SK-N-SH treated with all-trans-retinoic acid at 6 μM for 48 hours (cell line): Measurements from ENCODE around the gene NAALADL2.

Source experiments
- ARNTL ChIP-seq: fragments of 450-650 bp; formaldehyde crosslinking; IDR thresholded peaks from 2 replicates; pipeline ENCODE4 v1.5.0; 2020; ENCODE audit warnings: low read depth, mild to moderate bottlenecking, moderate library complexity, borderline replicate concordance
- CREB5 ChIP-seq: fragments of 250-450 bp; sonication (Bioruptor Pico); IDR thresholded peaks from 2 replicates; pipeline ENCODE4 v1.5.1; 2020; ENCODE audit warnings: low read depth, mild to moderate bottlenecking, moderate library complexity
- CSRNP3 ChIP-seq: fragments of 250-450 bp; sonication (Bioruptor Pico); IDR thresholded peaks from 2 replicates; pipeline ENCODE4 v1.5.1; 2021; ENCODE audit warnings: mild to moderate bottlenecking, moderate library complexity
- ESRRG ChIP-seq: fragments of 250-450 bp; sonication (Bioruptor Pico); IDR thresholded peaks from 2 replicates; pipeline ENCODE4 v1.6.1; 2021; ENCODE audit warnings: mild to moderate bottlenecking
- GLIS3 ChIP-seq: fragments of 250-450 bp; sonication (Bioruptor Pico); IDR thresholded peaks from 2 replicates; pipeline ENCODE4 v1.5.0; 2020; ENCODE audit warnings: mild to moderate bottlenecking, moderate library complexity
- OSR1 ChIP-seq: fragments of 250-450 bp; sonication (Bioruptor Pico); IDR thresholded peaks from 2 replicates; pipeline ENCODE4 v1.8.0; 2022; ENCODE audit warnings: moderate library complexity, mild to moderate bottlenecking, inconsistent platforms
- RARB ChIP-seq: fragments of 250-450 bp; sonication (Bioruptor Pico); IDR thresholded peaks from 2 replicates; pipeline ENCODE4 v1.8.0; 2021; ENCODE audit warnings: mild to moderate bottlenecking, moderate library complexity
- SNAI2 ChIP-seq: fragments of 250-450 bp; sonication (Bioruptor Pico); IDR thresholded peaks from 2 replicates; pipeline ENCODE4 v1.5.0; 2020; ENCODE audit warnings: mild to moderate bottlenecking, moderate library complexity
- ZC3H10 ChIP-seq: fragments of 250-450 bp; sonication (Bioruptor Pico); IDR thresholded peaks from 2 replicates; pipeline ENCODE4 v1.5.1; 2021; ENCODE audit warnings: mild to moderate bottlenecking, moderate library complexity
- ZFP3 ChIP-seq: fragments of 250-450 bp; sonication (Bioruptor Pico); IDR thresholded peaks from 2 replicates; pipeline ENCODE4 v1.5.0; 2020; ENCODE audit warnings: mild to moderate bottlenecking, moderate library complexity
- ZFP30 ChIP-seq: fragments of 450-650 bp; formaldehyde crosslinking; IDR thresholded peaks from 2 replicates; pipeline ENCODE4 v1.5.0; 2022; ENCODE audit warnings: mild to moderate bottlenecking, moderate library complexity
- ZNF70 ChIP-seq: fragments of 450-650 bp; formaldehyde crosslinking; IDR thresholded peaks from 2 replicates; pipeline ENCODE4 v1.5.0; 2020; ENCODE audit warnings: mild to moderate bottlenecking, moderate library complexity
- ZNF8 ChIP-seq: fragments of 450-650 bp; formaldehyde crosslinking; IDR thresholded peaks from 2 replicates; pipeline ENCODE4 v1.5.0; 2020; ENCODE audit warnings: mild to moderate bottlenecking, moderate library complexity
- TF ChIP-seq, protein P1 (sequence below): fragments of 250-450 bp; sonication (Bioruptor Pico); IDR thresholded peaks from 2 replicates; pipeline ENCODE4 v1.8.0; 2020; ENCODE audit warnings: mild to moderate bottlenecking, moderate library complexity, borderline replicate concordance

DNA sequence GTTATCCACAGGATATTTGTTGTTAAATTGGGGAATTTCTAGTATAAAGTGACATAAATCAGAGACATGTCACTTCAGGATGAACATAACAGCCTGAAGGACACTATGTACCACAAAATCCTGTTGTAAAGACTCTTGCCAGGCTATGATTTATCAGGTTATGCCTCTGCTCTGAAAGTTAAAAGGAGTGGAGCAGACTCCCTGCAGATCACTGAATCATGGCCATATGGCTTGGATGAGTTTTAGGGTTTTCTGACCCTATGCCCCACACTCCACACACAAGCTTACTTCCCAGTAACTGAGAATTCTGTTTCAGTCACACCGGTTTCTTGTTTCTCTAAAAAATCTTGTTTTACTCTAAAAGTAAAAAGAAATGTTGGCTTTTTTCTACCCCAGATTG lies 869.4 kb downstream of the NAALADL2 start:
- TF ChIP-seq ZNF70 (CRISPR knock-in tag) (no peak), ARNTL (no peak), ZFP30 (CRISPR knock-in tag) (no peak), ZC3H10 (CRISPR knock-in tag) (no peak), ESRRG (CRISPR knock-in tag) (no peak), ZFP3 (no peak), CSRNP3 (CRISPR knock-in tag) (no peak), CREB5 (no peak), OSR1 (CRISPR knock-in tag) (no peak), RARB (CRISPR knock-in tag) (no peak), ZNF8 (CRISPR knock-in tag) (no peak), GLIS3 (CRISPR knock-in tag) (no peak), SNAI2 (CRISPR knock-in tag) (no peak)
- TF ChIP-seq, protein P1, sequence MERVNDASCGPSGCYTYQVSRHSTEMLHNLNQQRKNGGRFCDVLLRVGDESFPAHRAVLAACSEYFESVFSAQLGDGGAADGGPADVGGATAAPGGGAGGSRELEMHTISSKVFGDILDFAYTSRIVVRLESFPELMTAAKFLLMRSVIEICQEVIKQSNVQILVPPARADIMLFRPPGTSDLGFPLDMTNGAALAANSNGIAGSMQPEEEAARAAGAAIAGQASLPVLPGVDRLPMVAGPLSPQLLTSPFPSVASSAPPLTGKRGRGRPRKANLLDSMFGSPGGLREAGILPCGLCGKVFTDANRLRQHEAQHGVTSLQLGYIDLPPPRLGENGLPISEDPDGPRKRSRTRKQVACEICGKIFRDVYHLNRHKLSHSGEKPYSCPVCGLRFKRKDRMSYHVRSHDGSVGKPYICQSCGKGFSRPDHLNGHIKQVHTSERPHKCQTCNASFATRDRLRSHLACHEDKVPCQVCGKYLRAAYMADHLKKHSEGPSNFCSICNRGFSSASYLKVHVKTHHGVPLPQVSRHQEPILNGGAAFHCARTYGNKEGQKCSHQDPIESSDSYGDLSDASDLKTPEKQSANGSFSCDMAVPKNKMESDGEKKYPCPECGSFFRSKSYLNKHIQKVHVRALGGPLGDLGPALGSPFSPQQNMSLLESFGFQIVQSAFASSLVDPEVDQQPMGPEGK, result no peak
